ENCODE measurements around the gene PGAP2.

DNA sequence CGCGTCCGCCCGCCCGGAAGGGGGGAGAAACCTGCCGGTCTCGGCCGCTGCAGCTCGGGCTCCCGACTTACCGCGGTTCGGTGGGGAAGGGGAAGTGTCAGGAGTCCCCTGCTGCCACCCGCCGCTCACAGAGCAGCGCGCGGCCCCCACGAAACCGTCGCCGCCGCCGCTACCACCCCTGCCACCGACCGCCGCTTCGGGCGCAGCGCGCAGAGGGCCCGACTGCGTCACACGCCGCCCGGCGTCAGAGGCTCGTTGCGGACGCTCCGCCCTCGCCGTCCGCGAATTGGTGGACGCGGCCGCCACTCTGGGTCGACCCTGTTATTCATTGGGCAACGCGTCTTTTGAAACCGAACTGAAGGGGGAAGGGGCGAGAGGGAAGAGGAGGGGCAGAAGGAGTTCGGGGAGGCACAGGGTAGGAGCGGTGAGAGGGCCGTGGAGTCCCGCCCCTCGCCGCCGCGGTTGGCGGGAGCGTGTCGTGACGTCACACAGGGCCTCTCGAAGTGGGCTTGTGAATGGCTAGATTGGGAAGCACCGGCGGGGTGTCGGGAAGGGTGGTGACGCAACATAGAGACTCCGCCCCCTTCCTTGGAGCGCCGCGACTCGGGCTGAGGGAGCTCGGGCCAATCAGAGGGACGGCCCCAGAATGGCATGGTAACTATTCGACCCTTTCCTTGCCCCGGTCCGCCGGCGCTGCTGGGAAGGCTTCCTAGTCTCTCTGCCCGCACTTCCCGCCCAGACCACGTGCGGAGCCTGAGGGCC, 10.8 kb upstream of the PGAP2 start, which contains the start of gene NUP98:
- TF ChIP-seq, protein P1, sequence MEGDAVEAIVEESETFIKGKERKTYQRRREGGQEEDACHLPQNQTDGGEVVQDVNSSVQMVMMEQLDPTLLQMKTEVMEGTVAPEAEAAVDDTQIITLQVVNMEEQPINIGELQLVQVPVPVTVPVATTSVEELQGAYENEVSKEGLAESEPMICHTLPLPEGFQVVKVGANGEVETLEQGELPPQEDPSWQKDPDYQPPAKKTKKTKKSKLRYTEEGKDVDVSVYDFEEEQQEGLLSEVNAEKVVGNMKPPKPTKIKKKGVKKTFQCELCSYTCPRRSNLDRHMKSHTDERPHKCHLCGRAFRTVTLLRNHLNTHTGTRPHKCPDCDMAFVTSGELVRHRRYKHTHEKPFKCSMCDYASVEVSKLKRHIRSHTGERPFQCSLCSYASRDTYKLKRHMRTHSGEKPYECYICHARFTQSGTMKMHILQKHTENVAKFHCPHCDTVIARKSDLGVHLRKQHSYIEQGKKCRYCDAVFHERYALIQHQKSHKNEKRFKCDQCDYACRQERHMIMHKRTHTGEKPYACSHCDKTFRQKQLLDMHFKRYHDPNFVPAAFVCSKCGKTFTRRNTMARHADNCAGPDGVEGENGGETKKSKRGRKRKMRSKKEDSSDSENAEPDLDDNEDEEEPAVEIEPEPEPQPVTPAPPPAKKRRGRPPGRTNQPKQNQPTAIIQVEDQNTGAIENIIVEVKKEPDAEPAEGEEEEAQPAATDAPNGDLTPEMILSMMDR (IDR thresholded peaks at IDR 0.05), result peak; percentile 9
- TF ChIP-seq EZH2 (IDR thresholded peaks at IDR 0.05), result no peak

Data from neural progenitor cell (in vitro differentiated cells).